GM10847 (cell line): ENCODE measurements around the gene ECT2L.

Source experiments
- POLR2A ChIP-seq: IDR thresholded peaks from 2 replicates; pipeline ENCODE4 v1.6.1; 2011; ENCODE audit not compliant: insufficient read length; ENCODE audit errors: extremely low read depth

ECT2L gene

GRCh38 chr6:138795809-138796603 lies at the start of gene ECT2L:
Gene ECT2L, plus strand, starts transcription at chr6:138796087. Its CDS starts 17,188 bp downstream, at chr6:138813275.
- TF ChIP-seq POLR2A, result no peak

- no peak for TF ChIP-seq POLR2A
Measured at GRCh38 chr6:138752017-138752416, 43.9 kb upstream of the ECT2L start.

DNA sequence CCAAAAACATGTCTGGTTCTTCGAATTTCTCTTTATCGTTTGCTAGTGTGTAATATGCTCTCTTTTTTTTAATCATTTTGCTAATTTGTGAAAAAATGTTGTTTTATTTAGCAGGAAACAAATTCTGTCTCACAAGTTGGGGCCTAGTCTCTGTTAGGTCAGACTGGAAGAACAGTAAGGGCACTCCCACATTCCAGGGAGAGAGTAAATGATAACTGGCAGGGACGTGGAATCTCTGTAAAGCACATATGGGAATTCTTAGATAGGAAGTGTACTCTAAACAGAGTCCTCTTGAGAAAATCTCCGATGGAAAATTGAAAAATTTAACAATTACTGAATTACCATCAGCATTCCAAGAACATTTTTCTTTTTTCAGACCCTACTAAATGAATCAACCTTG lies 38.8 kb upstream of the ECT2L start:
- no peak for TF ChIP-seq POLR2A

DNA sequence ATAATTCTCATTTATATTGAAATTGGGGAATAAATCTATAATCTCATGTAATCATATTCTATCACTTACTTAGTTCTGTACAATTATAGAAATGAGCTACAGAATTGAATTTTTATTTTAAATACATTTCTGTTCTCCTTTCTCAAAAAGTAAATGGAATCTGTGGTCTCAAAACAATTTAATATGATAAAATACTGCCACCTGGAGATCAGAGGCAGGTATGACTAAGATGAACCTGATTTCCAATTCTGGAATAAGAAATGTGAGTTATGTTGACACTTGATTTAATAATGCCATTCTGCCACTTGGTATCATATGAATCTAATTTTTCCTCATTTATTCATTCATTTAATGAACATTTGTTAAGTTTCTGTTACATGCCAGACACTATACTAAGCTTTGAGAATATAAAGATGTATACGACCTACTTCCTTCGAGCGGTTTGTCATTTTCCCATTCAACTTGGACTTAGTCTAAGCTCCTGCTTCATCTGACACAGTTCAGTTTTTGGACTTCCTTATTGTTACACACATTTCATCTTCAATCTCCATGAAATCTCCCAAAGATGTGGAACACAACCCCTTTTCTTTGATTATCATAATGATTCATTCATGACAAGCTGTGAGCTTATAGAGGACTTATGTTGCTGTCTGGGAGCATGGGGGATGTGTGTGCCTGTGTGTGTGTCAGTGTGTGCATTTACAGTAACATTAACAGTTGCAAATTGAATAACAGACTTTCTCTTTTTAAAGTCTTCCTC lies 29.8 kb upstream of the ECT2L start:
- TF ChIP-seq POLR2A, result no peak

GRCh38 chr6:138769102-138769676 lies 26.7 kb upstream of the ECT2L start:
- no peak for TF ChIP-seq POLR2A

DNA sequence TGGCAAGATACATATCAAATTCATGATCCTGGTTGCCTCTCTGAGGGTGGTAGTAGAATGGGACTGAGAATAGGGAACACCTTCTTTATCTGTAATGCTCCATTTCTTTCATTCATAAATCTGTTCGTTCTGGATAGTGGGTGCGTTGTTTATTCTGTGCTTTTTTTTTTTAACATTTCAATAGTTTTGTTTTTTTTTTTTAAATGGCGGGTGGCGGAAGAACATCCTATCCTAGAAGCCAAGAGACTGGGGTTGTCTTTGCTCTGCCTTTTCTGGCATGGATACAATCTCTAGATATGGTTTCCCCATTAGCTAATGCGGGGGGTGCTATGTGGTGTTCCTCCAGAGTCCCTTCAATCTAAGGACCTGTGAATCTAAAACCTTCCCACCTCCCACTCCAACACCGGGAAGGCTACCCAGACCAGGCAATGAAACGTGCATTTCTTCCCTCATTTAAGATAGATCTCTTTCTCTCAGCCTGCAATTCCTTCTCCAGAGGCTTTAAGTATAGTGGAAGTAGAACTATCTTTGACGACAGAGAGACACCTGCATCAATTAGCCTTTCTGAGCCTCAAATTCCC lies 23.2 kb upstream of the ECT2L start:
- no peak for TF ChIP-seq POLR2A

DNA sequence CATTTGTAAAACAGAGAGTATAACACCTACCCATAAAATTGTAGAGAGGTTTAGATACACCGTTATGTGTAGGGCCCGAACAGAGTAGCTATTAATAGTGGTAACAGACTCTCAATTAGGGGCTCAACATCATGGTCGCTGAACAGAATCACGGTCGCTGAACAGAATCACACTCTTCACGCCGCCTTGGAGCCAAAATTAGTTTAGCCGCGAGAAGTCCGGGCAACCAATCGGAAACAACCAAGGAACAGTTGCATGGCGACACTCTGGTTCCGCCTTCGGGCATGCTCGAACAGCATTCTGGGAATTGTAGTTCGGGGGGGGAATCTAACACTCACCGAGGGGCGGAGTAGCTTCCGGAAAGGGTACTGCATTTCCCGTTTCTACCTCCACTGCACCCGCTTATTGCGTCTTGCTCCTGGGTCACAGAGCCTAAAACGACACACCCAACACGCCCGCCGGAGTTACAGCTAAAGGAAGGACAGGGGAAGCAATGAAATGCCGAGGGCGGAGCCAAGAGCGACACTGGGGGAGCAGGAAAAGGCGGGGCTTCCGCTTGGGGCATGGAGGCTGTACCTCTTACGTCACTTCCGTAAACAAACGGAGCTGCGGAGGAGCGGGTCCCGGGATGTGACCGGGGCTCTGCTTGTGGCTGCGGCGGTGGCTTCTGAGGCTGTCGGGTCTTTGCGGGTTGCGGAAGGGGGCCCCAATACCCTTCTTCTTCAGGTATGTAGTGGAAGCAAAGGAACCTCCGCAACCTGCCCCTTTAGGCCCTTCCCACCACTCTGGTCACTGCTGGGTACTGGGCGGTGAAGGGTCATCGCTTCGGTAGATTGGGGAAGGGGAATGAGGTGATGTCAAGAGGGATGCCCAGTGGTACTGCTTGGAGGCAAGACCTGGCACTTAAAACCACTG lies 22.5 kb upstream of the ECT2L start, which contains the start of gene CCDC28A:
Gene CCDC28A, plus strand, starts transcription at position 593 of the 915 bp plus-strand sequence. CDS start 2,352 bp downstream, outside the sequence.
- TF ChIP-seq POLR2A, result peak; percentile 56

DNA sequence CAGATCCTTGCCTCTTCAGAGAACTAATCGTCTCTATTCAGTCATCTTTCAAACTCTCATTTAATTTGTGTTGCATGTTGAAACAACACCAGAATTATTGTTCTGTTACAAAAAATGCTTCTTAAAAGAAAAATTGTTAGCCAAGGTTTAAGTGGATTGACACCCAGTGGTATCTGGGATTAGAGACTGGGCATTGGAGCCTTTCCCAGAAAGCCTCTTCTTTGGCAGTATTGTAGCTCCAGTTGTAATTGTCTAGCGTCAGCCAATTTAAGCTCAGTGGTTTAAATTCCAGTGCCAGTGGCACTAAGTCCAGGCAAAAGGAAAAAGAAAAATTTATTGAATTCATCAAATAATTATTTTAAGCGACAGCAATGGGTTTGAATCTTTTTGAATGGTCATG lies 21.5 kb upstream of the ECT2L start:
- no peak for TF ChIP-seq POLR2A

DNA sequence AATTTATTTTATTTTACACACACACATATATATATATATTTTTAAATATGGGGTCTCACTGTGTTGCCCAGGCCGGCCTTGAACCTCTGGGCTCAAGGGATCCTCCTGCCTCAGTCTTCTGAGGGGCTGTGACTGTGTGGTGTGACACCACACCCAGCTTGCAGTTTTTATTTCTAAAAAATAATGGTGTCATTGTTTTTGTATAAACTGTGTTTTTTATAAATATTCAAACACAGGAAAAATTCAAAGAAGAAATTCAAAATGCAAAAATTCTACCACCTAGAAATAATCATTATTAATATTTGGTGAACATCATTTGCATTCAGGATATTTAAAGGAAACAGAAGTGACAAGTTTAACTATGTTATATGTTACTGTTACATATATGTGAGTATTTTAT lies 19.2 kb upstream of the ECT2L start:
- no peak for TF ChIP-seq POLR2A

GRCh38 chr6:138778331-138778730 lies 17.6 kb upstream of the ECT2L start:
- TF ChIP-seq POLR2A, result no peak

DNA sequence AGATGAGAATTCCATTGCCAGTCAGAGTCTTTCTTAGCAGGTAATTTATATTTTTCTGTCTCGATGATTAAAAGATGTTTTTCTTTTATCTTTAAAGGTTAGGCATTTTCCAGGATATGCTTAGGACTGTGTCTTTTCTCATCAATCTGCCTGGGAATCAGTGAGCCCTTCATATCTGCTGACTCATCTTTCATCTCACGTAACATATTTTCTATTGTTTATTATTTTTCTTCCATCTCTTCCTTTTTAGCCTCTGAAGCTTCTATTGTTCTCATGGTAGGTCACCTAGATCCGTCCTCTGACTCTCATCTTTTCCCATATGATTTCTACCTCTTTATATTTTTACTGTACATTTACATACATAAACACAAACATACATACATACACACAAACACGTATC lies 13.6 kb upstream of the ECT2L start:
- TF ChIP-seq POLR2A, result no peak

GRCh38 chr6:138785079-138785478 lies 10.8 kb upstream of the ECT2L start:
- no peak for TF ChIP-seq POLR2A

DNA sequence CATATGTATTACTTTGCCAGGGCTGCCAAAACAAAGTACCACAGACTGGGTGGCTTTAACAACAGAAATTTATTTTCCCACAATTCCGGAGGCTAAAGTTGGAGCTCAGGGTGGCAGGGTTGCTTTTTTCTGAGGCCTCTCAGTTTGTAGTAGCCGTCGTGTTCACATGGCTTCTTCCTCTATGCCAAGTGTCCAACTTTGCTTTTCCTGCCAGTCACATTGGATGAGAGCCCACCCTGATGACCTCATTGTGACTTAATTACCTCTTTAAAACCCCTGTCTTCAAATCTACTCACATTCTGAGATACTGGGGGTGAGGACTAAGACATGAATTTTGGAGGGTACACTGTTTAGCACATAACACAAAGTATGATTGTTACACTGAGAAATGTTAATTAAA lies 9.9 kb upstream of the ECT2L start:
- TF ChIP-seq POLR2A, result no peak

GRCh38 chr6:138787138-138787537 lies 8.7 kb upstream of the ECT2L start:
- no peak for TF ChIP-seq POLR2A
